IPS-NIHi11 (cell line): ENCODE data around the gene GGT6.
A peak's percentile ranks its signal among the peaks of the same experiment; 100 is the strongest.
"Not testable (repeated sequence)": the region's sequence is repeated elsewhere in the genome, so short reads cannot be mapped to it uniquely, and the experiment has no call there.

ENCODE experiments used
- DNase-seq: peaks from one replicate; pipeline ENCODE4 v3.0.0; 2012; ENCODE audit warnings: mixed read lengths, low spot score

GGT6 gene, protein sequence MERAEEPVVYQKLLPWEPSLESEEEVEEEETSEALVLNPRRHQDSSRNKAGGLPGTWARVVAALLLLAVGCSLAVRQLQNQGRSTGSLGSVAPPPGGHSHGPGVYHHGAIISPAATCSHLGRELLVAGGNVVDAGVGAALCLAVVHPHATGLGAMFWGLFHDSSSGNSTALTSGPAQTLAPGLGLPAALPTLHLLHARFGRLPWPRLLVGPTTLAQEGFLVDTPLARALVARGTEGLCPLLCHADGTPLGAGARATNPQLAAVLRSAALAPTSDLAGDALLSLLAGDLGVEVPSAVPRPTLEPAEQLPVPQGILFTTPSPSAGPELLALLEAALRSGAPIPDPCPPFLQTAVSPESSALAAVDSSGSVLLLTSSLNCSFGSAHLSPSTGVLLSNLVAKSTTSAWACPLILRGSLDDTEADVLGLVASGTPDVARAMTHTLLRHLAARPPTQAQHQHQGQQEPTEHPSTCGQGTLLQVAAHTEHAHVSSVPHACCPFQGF

DNA sequence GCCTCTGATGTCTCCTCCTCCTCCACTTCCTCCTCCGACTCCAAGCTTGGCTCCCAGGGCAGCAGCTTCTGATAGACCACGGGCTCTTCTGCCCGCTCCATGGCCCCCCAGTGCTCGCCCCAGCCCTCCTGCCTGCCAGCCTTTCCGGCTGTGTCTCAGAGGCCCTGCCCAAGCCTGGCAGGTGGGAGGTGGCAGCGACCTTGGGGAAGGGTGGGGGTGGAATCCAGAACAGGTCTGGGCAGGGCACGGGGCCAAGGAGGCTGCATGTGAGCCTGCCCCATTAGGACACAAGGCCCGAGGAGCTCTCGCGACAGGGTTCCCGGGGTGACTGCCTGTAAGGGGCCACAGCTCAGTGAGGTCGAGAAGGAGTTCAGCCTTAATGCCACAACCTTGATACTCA, at the start of gene GGT6:
GGT6 (minus strand) TSS at position 157 of the 400 bp plus-strand sequence; CDS start at position 101, 56 bp downstream.
- no peak for DNase-seq

DNA sequence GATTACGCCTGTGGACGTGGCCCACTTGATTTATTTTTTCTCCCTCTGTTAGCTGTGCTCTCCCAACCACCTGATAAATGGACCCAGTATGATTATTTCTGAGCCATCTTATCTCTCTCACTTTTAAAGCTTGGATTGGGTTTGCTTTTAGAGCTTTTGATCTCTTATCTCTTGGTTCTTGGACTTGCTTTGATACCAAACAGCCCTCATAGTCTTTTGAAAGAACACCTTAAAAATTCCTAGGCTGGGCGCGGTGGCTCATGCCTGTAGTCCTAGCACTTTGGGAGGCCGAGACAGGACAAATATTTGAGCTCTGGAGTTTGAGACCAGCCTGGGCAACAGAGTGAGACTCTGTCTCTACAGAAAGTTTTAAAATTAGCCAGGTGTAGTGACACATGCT, 49.8 kb upstream of the GGT6 start:
- DNase-seq: no peak

DNA sequence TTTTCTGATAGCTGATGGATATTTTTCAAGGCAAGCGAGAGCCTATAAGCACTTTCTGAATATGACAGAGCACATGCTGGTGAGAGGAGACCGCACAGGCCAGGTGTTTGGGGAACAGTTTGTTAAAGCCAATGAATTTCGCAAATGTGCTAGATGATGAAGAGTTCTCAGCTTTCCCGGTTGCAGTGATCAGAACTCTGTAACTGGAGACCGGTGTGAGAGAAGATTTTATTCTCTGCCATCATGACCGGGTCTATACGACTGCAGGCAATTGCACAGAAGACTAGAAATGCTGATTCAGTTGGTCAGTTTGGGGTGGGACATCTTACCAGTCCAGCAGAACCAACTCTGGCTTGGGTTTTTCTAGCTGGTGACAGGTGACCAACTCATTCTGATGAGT, 49.4 kb upstream of the GGT6 start:
- DNase-seq: peak; percentile 4

DNA sequence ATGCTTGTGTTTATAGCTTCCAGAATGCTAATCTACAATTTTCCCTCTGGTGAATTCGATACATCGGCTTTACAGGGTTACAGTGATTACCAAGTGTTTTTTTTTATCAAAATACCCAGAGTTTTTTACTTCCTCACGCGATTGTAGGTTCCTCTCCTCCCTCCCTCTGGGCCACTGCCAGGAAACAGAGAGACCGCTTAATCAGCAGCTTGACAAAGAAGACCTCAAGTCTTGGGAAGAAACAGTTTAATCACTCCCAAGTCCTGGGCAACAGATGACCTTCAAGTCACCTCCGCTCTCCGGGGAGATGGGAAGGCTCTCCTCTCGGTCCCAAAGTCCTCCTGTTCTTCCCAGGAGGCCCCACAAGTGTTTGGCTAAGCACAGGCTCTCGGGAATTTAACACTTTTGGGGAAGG, 47.4 kb upstream of the GGT6 start:
- peak; percentile 30 for DNase-seq

DNA sequence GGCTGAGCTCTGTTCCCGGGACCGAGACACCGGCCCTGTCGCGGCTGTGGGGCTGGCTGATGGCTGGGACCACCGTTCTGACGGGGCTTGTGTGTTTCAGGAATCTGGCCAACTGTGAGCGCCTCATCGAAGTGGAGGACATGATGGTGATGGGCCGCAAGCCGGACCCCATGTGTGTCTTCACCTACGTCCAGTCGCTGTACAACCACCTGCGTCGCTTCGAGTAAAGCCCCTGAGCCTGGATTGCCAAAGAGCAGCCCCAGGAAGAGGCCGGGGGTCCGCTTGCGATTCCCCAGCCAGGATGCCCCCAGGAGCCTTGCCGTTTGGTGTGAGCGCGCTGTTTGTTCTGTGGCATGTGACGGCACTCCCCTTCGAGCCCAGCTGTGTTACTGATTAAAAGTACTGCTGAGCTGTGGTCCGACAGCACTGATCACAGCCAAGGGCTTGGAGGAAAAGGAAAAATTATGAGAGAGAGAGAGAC, 46.9 kb upstream of the GGT6 start:
- DNase-seq: peak; percentile 23

DNA sequence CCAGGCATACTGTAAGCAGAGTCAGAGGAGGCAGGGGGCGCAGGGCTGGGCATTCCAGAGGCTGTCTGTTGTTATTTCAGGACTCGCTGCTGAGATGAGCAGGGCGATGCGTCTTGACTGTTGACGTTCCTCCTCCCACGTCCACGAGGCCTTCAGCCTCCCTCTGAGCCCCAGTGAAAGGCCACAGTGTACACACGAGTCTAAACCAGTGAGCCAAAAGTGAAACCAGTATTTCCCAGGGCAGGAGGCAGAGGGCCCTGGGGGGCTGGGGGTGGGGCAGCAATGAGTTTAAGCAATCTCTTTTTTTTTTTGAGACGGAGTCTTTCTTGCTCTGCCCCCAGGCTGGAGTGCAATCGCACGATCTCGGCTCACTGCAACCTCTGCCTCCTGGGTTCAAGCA, 45.4 kb upstream of the GGT6 start:
- peak; percentile 12 for DNase-seq

DNA sequence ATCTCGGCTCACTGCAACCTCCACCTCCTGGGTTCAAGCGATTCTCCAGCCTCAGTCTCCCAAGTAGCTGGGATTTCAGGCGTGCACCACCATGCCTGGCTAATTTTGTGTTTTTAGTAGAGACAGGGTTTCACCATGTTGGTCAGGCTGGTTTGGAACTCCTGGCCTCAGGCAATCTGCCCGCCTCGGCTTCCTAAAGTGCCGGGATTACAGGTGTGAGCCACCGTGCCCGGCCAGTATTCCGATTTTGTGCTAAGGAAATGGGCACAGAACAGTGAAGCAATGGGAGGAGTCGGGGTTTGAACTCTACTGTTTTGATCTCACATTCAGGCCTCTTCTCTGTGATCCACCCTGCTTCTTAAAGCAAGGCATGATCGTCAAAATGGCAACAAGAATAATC, 44.4 kb upstream of the GGT6 start:
- not testable (repeated sequence) for DNase-seq

DNA sequence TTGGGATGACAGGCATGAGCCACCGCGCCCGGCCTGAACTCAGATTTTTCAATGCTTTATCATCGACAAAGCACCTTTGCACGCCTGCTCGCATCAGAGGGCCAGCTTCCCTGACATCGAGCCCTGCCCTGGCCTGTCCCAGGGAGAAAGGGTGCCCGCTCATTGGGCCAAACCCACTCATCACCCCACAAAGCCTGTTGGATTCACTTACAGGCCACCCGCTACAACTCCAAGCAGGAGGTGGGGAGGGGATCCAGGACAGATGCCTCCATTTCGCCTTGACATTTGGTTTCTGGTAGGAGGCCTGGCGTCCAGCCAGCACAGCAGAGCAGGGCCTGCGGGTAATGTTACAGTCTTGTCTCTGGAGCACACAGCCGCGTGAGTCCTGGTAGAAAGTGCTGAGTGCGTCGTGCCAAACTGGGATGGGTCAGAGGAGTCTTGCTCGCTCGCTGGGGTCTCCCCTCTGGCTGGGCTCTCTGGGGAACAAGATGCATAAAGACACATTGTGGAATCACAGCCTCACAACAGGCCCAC, 43.8 kb upstream of the GGT6 start:
- DNase-seq: no peak

DNA sequence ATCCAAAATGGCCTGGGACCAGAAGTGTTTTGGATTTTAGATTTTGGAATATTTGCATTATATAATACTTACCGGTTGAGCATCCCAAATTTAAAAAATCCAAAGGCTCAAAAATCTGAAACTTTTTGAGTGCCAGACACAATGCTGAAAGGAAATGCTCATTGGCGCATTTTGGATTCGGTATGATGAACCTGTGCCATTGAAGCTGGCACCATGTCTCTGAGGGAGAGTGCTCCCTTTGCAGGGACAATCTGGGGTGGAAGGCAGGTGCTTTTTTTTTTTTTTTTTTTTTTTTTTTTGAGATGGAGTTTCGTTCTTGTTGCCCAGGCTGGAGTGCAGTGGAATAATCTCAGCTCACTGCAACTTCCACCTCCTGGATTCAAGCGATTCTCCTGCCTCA, 41.7 kb upstream of the GGT6 start:
- DNase-seq: no peak

DNA sequence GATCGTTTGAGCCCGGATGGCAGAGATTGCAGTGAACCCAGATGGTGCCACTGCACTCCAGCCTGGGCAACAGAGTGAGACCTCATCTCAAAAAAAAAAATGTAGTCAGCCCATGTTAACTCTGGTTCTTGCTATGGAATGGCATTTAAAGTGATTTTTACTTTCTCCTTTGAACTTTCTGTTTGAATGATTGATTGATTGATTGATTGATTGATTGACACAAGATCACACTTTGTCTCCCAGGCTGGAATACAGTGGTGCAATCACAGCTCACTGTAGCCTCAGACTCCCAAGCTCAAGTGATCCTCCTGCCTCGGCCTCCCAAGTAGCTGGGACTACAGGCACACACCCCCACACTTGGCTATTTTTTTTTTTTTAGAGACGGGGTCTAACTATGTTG, 40.9 kb upstream of the GGT6 start:
- no peak for DNase-seq

DNA sequence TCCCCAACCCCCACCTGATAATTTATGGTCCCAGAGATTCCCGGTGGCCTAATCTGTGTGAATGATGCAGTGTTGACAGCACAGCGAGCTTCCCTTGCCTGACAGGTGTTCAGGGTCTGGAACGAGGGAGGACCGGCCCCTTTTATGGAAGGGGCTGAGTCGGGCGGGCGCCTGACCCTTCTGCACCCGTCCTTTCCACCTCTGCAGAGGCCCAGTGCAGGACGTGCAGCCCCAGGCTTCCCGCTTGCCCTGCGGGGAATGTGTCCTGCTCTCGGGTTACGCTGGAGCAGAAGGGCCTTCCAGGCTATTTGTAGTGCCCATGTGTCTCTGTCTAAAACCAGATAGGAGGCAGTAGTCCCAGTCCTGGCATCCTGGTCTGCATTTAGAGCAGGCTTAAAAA, 40.2 kb upstream of the GGT6 start:
- DNase-seq: no peak

DNA sequence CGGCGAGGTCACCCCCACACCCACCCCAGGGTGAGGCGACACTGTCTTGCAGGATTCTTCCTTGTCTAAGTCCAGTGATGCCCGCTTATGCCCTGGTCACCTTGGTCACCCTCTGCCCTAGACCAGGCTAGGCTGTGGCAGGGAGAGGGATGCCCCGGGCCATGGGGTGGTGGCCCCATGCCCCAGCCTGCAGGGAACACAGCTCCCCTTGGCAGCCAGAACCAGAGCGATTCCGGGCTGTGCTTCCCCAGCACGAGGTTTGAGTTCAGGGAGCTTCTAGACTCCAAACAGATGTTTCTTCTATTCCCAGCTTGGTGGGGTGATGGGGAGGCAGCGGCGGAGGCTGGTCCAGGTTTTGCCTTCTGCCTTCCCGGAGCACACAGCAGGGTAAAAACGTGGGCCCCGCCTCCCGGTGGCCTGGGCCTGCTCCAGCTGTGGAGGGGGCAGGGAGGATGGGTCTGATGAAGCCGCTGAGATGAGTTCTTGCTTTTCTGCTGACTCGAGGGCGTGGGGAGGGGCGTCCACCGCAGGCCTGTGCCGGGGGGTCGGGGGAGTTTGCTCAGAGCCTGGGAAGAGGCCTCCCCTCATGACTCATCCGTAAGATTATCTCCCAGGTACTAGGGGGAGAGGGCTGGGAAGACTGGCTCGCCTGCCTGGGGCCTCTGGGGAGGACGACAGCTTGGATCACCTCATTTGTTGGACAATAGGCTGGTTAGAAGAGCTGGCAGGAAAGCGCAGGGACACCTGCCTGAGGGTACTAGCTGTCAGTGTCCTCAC, 39.3 kb upstream of the GGT6 start:
- DNase-seq: peak; percentile 72

DNA sequence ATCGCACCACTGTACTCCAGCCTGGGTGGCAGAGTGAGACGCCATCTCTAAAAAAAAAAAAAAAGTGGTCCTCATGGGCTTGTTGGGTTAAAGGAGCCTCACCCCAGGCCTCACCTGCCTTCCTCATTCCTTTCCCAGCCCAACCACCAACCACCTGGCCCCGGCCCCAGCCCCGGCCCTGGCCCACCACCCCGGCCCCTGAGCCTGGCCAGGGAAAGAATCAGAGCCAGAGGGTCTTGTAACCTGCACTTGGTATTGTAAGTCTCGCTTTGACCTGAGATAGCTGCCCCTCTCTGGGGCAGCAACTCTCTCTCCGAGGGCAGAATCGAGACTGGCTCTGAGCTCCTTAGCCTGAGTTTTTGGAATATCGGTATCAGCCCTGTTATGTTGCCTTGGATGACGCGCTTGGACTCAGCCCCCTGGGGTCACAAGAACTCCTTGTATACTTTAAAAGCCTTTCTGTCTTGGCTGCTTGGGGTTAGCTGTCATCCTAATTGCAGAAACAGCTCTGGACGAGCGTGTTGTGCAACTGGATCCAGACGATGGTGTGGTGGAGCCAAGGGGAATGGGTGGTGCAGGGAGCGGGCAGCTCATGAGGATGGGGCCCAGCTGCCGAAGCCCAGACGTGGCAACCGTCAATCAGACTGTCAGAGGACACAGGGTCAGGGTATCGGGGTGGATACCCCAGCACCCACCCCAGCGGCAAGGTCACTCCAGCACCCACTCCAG, 38.6 kb upstream of the GGT6 start:
- no peak for DNase-seq

DNA sequence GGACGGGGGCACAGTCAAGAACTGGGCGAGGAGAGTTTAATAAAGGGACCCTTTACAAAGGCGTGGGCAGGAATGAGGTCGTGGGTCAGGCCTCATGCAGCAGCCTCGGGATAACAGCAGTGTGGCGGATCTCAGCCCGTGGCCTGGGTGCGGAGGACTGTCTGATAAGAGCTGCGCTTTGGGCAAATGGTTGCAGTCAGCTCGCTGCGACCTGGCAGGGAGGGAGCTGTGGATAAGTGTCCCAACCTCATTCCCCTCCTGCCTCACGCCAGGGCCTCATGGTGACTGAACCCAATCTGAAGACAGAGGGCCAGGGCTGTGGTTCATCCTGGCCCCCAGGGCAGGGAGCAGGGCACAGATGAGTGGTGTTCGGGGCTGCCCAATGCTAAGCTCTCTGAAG, 37.6 kb upstream of the GGT6 start:
- DNase-seq: no peak

DNA sequence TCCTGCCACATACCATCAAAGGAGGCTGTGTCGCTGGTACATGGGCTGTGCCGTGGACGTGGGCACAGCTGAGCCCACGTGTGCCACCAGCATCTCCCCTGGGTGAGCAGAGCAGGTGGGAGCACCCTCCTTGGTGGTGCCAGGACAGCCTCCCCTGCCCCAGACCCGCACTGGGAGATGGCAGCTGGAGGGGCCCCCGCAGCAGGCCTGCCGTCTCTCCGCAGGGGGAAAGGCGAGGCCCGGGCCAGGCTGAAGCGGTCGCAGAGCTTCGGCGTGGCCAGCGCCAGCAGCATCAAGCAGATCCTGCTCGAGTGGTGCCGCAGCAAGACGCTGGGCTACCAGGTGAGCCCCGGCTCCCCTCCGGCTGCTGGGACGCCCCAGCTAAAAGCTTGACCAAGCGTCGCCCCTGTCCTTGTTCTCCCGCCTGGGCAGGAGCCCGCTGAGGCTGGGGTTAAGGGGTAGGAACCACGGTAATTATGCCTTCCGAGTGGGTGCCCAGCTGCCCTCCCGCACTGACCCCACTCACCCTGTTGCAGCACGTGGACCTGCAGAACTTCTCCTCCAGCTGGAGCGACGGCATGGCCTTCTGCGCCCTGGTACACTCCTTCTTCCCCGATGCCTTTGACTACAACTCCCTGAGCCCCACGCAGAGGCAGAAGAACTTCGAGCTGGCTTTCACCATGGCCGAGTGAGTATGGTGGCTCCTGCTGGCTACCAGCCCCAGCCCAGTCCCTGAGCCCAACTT, 36.4 kb upstream of the GGT6 start:
- no peak for DNase-seq

DNA sequence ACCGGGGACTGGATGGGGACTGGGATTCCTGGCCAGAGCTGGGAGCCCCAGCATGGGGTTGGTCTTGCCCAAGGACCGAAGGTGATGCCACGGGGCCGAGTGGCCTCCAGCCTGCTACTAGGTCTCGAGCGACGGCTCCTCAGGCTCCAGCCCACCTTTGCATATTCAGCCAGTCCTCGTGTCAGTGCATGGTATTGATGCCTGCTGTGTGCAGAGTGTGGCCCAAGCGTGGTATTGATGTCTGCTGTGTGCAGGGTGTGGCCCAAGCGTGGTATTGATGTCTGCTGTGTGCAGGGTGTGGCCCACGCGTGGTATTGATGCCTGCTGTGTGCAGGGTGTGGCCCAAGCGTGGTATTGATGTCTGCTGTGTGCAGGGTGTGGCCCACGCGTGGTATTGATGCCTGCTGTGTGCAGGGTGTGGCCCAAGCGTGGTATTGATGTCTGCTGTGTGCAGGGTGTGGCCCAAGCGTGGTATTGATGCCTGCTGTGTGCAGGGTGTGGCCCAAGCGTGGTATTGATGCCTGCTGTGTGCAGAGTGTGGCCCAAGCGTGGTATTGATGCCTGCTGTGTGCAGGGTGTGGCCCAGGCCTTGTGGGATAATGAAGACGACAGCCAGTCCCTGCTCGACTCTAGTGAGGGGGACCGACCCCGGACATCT, 35.4 kb upstream of the GGT6 start:
- DNase-seq: not testable (repeated sequence)

DNA sequence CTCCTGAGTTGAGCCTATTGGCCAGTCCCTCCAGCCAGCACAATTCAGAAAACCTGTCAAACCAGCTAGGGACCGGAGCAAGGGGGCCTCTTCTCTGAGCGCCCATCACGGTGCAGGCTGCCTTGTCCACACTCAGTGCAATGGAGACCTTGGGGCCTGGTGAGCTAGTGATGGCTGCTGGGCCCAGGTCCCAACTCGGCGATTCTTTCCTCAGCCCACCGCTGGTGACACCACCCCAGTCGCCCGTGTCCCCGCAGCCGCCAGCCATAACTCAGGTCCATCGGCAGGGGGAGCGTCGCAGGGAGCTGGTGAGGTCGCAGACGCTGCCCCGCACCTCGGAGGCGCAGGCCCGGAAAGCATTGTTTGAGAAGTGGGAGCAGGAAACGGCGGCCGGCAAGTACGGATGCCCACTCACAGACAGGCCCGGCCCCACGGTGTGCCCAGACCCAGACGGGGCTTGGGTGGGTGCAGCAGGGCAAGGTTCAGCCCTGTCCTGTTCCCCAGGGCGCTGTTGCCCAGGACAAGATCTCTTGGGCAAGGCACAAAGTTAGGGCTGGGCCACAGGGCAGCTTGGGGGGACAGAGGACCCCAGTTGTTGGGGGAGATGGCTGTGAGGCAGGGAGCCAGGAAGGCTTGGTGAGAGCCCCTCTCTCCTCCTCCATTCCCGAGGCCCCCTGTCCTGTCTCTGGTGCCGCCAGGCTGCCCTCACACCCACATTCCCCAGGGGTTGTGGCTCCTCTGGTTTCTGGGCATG, 34.7 kb upstream of the GGT6 start:
- peak; percentile 88 for DNase-seq

DNA sequence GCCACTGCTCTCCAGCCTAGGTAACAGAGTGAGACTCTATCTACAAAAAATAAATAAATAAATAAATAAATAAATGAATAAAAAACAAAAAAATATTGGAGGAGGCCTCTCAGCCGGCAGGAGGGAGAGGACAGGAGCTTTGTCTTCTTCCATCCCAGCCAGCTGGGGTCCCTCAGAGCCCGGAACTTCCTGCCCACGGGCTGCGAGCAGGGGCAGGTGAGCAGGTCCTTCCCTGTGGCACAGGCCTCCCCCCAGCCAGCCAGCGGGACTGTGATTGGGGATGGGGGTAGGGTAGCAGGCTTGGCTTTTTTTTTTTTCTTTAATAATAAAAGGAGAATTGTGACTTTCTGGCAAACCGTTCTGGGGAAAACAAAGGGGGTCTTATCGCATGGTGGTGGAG, 34.0 kb upstream of the GGT6 start:
- no peak for DNase-seq

DNA sequence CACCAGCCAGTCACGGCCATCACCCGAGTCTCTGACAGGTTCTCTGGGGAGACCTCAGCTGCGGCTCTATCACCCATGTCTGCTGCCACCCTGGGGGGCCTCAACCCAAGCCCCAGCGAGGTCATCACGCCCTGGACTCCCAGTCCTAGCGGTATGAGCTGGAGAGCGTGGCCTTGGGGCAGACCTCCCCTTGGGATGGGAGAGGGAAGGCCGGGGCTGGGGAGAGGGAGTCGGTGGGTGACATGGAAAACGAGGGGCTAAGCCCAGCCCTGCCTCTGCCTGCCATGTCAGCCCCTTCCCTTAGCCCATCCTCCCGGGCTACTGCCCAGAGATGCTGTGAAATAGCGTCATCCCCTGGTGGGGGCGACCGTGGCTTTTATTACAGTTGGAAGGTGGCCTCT, 32.6 kb upstream of the GGT6 start:
- no peak for DNase-seq
